Measurements from ENCODE around the gene NUMB. TPM values are rescaled to one million over a fixed set of nuclear protein-coding genes. Genes with fewer than 3 reads are reported as not detected.

NUMB gene
- total RNA-seq, 1 donor from 2014 or later: 72.7 TPM

DNA sequence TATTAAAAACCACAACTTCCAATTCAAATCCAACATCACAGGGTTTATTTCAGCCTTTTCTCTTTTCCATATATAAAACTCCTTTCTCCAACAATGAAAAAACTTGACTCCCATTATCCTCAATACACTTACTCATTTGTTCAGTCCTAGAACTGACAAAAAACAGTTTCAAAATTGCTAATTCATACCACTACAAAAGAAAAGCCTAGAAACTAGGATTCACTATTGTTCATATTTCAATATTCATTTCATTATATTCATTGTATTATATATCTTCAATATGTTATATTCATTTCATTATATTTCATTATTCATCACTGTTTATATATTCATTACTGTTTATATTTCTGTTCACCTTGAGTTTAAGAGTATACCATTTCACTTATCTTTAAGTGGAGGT is 85.8 kb downstream of the NUMB start:
- H3K4me3 Mint-ChIP-seq (ENCODE audit: unreplicated experiment): no peak overlapping the region
- TF ChIP-seq, protein P1, sequence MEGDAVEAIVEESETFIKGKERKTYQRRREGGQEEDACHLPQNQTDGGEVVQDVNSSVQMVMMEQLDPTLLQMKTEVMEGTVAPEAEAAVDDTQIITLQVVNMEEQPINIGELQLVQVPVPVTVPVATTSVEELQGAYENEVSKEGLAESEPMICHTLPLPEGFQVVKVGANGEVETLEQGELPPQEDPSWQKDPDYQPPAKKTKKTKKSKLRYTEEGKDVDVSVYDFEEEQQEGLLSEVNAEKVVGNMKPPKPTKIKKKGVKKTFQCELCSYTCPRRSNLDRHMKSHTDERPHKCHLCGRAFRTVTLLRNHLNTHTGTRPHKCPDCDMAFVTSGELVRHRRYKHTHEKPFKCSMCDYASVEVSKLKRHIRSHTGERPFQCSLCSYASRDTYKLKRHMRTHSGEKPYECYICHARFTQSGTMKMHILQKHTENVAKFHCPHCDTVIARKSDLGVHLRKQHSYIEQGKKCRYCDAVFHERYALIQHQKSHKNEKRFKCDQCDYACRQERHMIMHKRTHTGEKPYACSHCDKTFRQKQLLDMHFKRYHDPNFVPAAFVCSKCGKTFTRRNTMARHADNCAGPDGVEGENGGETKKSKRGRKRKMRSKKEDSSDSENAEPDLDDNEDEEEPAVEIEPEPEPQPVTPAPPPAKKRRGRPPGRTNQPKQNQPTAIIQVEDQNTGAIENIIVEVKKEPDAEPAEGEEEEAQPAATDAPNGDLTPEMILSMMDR (IDR thresholded peaks at IDR 0.05): no peak
- DNase-seq (ENCODE audit: extremely low spot score, unreplicated experiment): no peak
- no peak overlapping the region for H3K27ac Mint-ChIP-seq (ENCODE audit: unreplicated experiment)
- H3K9me3 Mint-ChIP-seq (ENCODE audit: unreplicated experiment): no peaks in the 10 kb centered on the region
- H3K36me3 Mint-ChIP-seq (ENCODE audit: unreplicated experiment): no peaks in the 10 kb centered on the region
- peaks cover 5% of the 10 kb centered on the region for H3K4me1 Mint-ChIP-seq (ENCODE audit: unreplicated experiment)
- no peaks in the 10 kb centered on the region for H3K27me3 Mint-ChIP-seq (ENCODE audit: unreplicated experiment)

DNA sequence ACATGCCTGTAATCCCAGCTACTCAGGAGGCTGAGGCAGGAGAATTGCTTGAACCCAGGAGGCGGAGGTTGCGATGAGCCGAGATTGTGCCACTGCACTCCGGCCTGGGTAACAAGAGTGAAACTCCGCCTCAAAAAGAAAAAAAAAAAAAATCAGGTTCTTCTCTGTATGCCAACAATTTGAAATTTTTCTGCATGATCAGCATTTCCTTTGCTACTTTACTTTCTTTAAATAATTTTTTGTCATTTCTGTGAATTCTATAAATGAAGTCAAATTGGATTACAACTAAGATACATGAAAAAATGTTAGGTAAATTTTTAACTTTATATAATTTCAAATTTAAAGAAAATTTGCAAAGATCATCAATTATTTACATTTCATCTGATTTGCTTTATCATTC is 87.8 kb downstream of the NUMB start:
- no peak overlapping the region for H3K27ac Mint-ChIP-seq (ENCODE audit: unreplicated experiment)
- H3K36me3 Mint-ChIP-seq (ENCODE audit: unreplicated experiment): peaks cover 3% of the 10 kb centered on the region
- H3K9me3 Mint-ChIP-seq (ENCODE audit: unreplicated experiment): no peaks in the 10 kb centered on the region
- H3K27me3 Mint-ChIP-seq (ENCODE audit: unreplicated experiment): no peaks in the 10 kb centered on the region
- TF ChIP-seq, protein P1 (IDR thresholded peaks at IDR 0.05): no peak
- DNase-seq (ENCODE audit: extremely low spot score, unreplicated experiment): no peak
- no peak overlapping the region for H3K4me3 Mint-ChIP-seq (ENCODE audit: unreplicated experiment)
- peaks cover 2% of the 10 kb centered on the region for H3K4me1 Mint-ChIP-seq (ENCODE audit: unreplicated experiment)

DNA sequence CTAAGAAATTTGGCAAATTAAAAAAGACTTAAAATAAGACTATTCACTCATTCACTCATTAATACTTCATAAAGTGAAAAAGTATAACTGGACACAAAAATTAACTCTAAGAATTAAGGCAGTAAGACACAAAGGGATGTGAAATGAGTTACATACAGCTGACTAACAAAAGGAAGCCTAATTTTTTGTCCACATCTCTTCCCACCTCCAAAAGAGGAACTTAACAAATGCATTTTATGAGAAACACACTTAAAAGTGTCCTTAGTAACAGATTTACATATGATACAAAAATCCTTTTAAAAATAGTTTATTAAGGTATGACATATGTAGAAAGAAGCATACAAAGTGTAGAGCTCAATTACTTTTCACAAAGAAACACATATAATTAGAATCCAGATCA is 88.9 kb downstream of the NUMB start:
- H3K4me3 Mint-ChIP-seq (ENCODE audit: unreplicated experiment): no peak overlapping the region
- peaks cover 2% of the 10 kb centered on the region for H3K4me1 Mint-ChIP-seq (ENCODE audit: unreplicated experiment)
- H3K27me3 Mint-ChIP-seq (ENCODE audit: unreplicated experiment): no peaks in the 10 kb centered on the region
- H3K27ac Mint-ChIP-seq (ENCODE audit: unreplicated experiment): no peak overlapping the region
- TF ChIP-seq, protein P1 (IDR thresholded peaks at IDR 0.05): no peak
- H3K9me3 Mint-ChIP-seq (ENCODE audit: unreplicated experiment): no peaks in the 10 kb centered on the region
- peaks cover 4% of the 10 kb centered on the region for H3K36me3 Mint-ChIP-seq (ENCODE audit: unreplicated experiment)
- no peak for DNase-seq (ENCODE audit: extremely low spot score, unreplicated experiment)

DNA sequence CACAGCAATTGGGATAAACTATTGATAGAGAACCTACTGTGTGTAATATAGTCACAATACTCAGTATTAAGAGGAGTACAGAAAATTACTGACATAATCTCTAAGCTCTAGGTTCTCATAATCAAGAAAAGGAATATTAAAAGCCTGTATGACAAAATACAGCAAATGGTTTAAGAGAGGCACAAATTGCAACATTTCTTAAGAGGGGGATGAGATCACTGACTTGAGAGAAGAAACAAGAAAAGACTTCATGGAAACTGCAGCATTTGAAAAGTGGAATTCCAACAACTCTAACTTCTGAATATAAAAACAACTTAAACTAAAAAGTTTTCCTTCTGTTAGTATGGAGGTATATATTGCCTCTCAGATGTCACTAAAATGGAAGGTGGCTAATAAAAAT is 89.7 kb downstream of the NUMB start:
- peaks cover 2% of the 10 kb centered on the region for H3K4me1 Mint-ChIP-seq (ENCODE audit: unreplicated experiment)
- H3K9me3 Mint-ChIP-seq (ENCODE audit: unreplicated experiment): no peaks in the 10 kb centered on the region
- H3K36me3 Mint-ChIP-seq (ENCODE audit: unreplicated experiment): peaks cover 8% of the 10 kb centered on the region
- H3K27ac Mint-ChIP-seq (ENCODE audit: unreplicated experiment): no peak overlapping the region
- no peak overlapping the region for H3K4me3 Mint-ChIP-seq (ENCODE audit: unreplicated experiment)
- no peaks in the 10 kb centered on the region for H3K27me3 Mint-ChIP-seq (ENCODE audit: unreplicated experiment)
- no peak for DNase-seq (ENCODE audit: extremely low spot score, unreplicated experiment)
- TF ChIP-seq, protein P1 (IDR thresholded peaks at IDR 0.05): no peak

DNA sequence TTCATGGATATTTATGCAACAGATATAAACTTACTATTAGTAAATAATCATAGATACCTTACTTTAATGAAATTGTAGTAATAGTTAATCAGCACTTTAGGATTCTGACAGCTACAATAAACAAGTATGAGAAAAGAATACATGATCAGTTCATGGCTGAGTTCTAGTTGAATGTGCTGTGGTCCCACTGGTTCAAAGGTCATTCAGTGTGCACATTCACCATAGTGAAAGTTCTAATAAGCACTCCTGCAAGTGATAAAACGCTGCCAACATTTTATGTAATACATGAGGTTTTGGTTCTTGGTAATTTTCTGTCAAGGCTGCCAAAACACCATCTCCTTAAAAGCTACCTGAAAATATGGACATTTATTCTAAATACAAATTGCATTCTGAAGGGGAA is 92.6 kb downstream of the NUMB start:
- Mint-ChIP-seq H3K9me3 (ENCODE audit: unreplicated experiment) (no peaks in the 10 kb centered on the region), H3K27ac (ENCODE audit: unreplicated experiment) (no peak overlapping the region), H3K4me3 (ENCODE audit: unreplicated experiment) (no peak overlapping the region), H3K4me1 (ENCODE audit: unreplicated experiment) (no peaks in the 10 kb centered on the region), H3K36me3 (ENCODE audit: unreplicated experiment) (peaks cover 17% of the 10 kb centered on the region), H3K27me3 (ENCODE audit: unreplicated experiment) (no peaks in the 10 kb centered on the region)
- TF ChIP-seq, protein P1 (IDR thresholded peaks at IDR 0.05): no peak
- no peak for DNase-seq (ENCODE audit: extremely low spot score, unreplicated experiment)

Data from osteocyte (in vitro differentiated cells).